Measurements from ENCODE around the gene MRPS26. TPM values are rescaled to one million over a fixed set of nuclear protein-coding genes. Genes with fewer than 3 reads are reported as not detected.
A peak's percentile ranks its signal among the peaks of the same experiment; 100 is the strongest.

MRPS26 gene
- total and polyA plus RNA-seq, 10 of the 15 experiments (the other 5 are each of a cell fraction or from before 2014, with no cell fraction given) = 3.9 to 95.3 (median 46.5) TPM

GRCh38 chr20:3045042-3045815 is 623 bp upstream of the MRPS26 start (continued):
- TF ChIP-seq PAX8 (IDR thresholded peaks at IDR 0.05) (no peak), SMARCA5 (IDR thresholded peaks at IDR 0.05) (0 out of 2 replicates have a peak, but pooled peaks have one; percentile 33), HDGF (IDR thresholded peaks at IDR 0.05) (0 out of 2 replicates have a peak, but pooled peaks have one; percentile 61), ATF2 (IDR thresholded peaks at IDR 0.05; ENCODE audit: low read length) (no peak), CREM (IDR thresholded peaks at IDR 0.05; ENCODE audit: low read depth) (peak; percentile 37; the same call in 1 of the 2 replicates), BMI1 (IDR thresholded peaks at IDR 0.05; ENCODE audit: borderline replicate concordance) (no peak), TARDBP (IDR thresholded peaks at IDR 0.05; ENCODE audit: borderline replicate concordance) (no peak), NRF1 (conservative IDR thresholded peaks at IDR 0.05; ENCODE audit: low read depth, low read length) (no peak), CBX5 (IDR thresholded peaks at IDR 0.05; ENCODE audit: low read depth) (no peak), RUNX3 (IDR thresholded peaks at IDR 0.05; ENCODE audit: low read length) (peak; percentile 53), ATF7 (IDR thresholded peaks at IDR 0.05; ENCODE audit: low read depth) (peak; percentile 65), MEF2B (IDR thresholded peaks at IDR 0.05; ENCODE audit: partially characterized antibody, poor library complexity, severe bottlenecking) (peak; percentile 63), SREBF1 (IDR thresholded peaks at IDR 0.05; ENCODE audit: low read length) (no peak), IKZF2 (IDR thresholded peaks at IDR 0.05) (peak; percentile 16 to 34; a peak in 2 of 4 replicates), ZSCAN29 (IDR thresholded peaks at IDR 0.05) (no peak), RCOR1 (conservative IDR thresholded peaks at IDR 0.05; ENCODE audit: low read depth, low read length) (no peak), ESRRA (IDR thresholded peaks at IDR 0.05; ENCODE audit: low read length) (no peak)
- TF ChIP-seq, protein P1, sequence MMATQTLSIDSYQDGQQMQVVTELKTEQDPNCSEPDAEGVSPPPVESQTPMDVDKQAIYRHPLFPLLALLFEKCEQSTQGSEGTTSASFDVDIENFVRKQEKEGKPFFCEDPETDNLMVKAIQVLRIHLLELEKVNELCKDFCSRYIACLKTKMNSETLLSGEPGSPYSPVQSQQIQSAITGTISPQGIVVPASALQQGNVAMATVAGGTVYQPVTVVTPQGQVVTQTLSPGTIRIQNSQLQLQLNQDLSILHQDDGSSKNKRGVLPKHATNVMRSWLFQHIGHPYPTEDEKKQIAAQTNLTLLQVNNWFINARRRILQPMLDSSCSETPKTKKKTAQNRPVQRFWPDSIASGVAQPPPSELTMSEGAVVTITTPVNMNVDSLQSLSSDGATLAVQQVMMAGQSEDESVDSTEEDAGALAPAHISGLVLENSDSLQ (IDR thresholded peaks at IDR 0.05) = peak; percentile 37; the same call in 1 of the 2 replicates
- TF ChIP-seq, protein P2, sequence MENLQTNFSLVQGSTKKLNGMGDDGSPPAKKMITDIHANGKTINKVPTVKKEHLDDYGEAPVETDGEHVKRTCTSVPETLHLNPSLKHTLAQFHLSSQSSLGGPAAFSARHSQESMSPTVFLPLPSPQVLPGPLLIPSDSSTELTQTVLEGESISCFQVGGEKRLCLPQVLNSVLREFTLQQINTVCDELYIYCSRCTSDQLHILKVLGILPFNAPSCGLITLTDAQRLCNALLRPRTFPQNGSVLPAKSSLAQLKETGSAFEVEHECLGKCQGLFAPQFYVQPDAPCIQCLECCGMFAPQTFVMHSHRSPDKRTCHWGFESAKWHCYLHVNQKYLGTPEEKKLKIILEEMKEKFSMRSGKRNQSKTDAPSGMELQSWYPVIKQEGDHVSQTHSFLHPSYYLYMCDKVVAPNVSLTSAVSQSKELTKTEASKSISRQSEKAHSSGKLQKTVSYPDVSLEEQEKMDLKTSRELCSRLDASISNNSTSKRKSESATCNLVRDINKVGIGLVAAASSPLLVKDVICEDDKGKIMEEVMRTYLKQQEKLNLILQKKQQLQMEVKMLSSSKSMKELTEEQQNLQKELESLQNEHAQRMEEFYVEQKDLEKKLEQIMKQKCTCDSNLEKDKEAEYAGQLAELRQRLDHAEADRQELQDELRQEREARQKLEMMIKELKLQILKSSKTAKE (IDR thresholded peaks at IDR 0.05; ENCODE audit: low read depth, poor library complexity, severe bottlenecking) = no peak

All from GM12878 (cell line).